Hypothalamus (tissue), 51 donors: ENCODE results near the gene MAP2K1.
A peak's percentile ranks its signal among the peaks of the same experiment; 100 is the strongest.
"Not testable (repeated sequence)": the region's sequence is repeated elsewhere in the genome, so short reads cannot be mapped to it uniquely, and the experiment has no call there.

Experiments
- DNase-seq, 51 donors: peaks; one replicate each; lab custom pipeline; 2025; lab: John Stamatoyannopoulos, UW

Gene MAP2K1

DNA sequence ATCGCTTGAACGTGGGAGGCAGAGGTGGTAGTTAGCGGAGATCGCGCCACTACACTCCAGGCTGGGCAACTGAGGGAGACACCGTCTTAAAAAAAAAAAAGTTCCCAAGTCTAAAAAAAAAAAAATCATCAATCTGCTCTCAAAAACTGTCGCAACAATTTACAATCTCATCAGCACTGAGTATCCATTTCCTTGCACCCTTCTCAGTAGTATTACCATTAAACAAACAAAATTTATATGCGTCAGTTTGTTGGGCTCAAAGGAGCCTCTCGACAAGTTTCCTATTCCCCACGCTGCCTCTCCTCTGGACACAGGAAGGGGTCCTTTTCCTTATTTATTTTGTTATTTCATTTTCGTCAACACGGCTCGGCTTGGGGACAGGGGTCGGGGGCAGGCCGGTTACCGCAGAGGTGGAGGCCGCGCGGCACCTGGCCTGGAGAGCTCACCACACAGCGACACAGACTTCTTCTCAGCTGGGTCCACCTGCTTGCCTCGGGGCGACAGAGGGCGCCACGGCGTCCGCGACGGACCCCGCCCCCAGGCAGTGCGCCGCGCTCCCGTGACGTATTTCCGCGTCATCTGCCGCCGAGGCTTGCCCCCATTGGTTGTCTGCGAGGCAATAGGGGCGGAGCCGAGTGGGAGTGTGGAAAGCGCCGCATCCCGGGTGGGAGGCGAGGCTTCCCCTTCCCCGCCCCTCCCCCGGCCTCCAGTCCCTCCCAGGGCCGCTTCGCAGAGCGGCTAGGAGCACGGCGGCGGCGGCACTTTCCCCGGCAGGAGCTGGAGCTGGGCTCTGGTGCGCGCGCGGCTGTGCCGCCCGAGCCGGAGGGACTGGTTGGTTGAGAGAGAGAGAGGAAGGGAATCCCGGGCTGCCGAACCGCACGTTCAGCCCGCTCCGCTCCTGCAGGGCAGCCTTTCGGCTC lies at the start of gene MAP2K1:
Gene MAP2K1 (plus strand): TSS at position 709 of the 920 bp plus-strand sequence. CDS start 436 bp downstream, outside the sequence.
- peak; percentile 82 to 98 (median 96) for DNase-seq

DNA sequence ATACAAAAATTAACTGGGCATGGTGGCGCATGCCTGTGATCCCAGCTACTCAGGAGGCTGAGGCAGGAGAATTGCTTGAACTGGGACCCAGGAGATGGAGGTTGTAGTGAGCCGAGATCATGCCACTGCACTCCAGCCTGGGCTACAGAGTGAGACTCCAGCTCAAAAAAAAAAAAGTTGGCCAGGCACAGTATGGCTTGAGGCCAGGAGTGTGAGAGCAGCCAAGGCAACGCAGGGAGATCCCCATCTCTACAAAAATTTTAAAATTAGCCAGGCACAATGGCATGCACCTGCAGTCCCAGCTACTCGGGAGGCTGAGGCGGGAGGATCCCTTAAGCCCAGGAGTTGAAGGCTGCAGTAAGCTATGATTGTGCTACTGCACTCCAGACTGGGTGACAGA lies 38.2 kb upstream of the MAP2K1 start:
- not testable (repeated sequence) for DNase-seq

DNA sequence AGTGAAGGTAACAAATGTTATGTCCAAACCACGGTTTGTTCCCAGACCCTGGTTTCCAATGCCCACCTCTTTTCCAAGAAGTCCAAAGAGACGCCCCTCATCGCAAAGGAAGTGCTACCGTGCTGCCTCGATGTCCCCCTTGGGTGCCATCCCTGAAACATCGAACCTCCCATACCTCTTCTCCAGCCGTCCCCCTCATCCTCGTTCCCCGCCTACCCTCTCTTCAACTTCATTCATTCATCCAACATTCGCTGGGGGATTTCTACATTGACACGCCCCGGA lies 30.7 kb upstream of the MAP2K1 start:
- DNase-seq, result no peak

DNA sequence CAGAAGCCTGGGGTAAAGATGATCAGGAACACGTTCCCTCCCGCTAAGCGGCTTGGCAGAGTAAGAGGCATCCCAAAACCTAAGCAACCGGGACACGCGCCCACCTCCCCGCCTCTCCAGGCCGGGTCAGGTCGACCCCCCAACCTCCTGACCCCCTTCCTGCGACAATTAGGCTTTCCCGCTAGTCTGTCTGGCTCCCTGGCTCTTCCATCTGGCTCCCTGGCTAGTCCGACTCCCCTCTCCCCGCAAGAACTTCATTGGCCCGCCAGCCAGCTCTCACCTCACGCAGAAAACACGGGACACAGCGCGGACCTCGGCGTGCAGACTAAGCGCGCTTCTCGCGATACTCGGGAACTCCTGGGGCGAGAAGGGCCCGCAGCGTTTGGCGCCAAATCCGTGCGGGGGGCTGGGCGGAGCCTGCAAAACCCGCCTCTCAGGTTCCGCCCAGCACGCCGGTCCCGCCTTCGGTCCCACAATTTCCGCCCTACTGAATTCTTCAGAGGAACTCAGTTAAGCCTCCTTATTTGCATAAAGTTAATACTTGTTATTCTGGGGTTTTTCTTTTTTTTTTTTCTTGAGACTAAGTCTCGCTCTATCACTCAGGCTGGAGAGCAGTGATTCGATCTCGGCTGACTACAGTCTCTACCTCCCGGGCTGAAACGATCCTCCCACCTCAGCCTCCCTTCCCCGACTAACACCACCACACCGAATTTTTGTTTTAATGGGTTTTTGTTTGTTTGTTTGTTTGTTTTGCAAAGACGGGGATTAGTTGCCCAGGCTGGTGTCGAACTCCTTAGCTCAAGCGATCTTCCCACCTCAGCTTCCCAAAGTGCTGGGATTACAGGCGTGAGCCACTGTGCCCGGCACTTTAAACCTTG lies 30.1 kb upstream of the MAP2K1 start, which contains the start of gene TIPIN:
Gene TIPIN (minus strand): TSS at position 327 of the 878 bp plus-strand sequence. CDS start 3,738 bp downstream, outside the sequence.
- peak; percentile 5 to 90 (median 73) for DNase-seq

DNA sequence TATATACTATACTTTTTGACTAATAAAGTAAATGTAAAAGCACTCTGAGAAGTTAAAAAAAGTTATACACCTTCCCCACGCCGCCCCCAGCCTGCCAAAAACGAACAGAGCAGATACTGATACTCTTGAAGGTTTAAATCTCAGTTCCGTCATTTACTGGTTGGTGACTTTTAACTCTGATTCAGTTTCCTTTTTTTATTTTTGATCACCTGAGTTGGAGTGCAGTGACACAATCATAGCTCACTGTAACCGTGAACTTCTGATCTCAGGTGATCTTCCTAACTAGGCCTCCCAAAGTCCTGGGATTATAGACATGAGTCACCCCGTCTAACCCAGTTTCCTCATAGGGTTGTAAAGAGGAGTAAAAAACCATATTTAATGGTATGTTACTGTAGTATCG lies 27.0 kb upstream of the MAP2K1 start:
- DNase-seq, result no peak

DNA sequence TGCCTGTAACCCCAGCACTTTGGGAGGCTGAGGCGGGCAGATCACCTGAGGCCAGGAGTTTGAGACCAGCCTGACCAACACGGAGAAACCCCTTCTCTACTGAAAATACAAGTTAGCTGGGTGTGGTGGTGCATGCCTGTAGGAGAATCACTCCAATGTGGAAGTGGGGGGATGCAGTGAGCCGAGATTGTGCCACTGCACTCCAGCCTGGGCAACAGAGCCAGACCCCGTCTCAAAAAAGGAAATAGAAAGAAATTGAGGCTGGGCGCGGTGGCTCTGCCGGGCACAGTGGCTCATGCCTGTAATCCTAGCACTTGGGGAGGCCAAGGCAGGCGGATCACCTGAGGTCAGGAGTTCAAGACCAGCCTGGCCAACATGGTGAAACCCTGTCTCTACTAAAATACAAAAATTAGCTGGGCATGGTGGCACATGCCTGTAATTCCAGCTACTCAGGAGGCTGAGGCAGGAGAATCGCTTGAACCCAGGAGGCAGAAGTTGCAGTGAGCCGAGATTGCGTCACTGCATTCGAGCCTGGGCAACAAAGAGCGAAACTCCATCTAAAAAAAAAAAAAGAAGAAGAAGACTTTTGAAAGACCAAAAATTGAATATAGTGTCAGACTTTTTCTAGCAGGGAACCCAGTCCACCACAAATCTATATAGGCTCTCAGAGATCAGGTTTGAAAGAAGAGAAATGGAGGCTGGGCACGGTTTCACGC lies 24.8 kb upstream of the MAP2K1 start:
- not testable (repeated sequence) for DNase-seq

DNA sequence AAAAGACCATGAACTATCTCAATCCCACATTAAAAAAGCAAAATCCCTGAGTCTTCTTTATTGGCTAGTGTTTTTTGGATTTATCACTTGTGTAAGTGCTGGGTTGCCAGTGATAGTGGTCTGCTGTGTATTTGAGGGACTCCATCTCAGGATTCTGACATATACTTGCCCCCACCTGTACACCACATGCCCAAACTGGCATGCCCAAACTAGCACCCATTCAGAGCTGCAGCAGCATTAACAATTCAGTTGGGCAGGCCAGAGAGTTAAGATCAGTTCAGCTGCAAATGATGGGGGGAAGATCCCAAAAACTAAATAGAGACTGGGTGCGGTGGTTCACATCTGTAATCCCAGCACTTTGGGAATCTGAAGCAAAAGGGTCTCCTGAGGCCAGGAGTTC lies 23.9 kb upstream of the MAP2K1 start:
- DNase-seq, result no peak

DNA sequence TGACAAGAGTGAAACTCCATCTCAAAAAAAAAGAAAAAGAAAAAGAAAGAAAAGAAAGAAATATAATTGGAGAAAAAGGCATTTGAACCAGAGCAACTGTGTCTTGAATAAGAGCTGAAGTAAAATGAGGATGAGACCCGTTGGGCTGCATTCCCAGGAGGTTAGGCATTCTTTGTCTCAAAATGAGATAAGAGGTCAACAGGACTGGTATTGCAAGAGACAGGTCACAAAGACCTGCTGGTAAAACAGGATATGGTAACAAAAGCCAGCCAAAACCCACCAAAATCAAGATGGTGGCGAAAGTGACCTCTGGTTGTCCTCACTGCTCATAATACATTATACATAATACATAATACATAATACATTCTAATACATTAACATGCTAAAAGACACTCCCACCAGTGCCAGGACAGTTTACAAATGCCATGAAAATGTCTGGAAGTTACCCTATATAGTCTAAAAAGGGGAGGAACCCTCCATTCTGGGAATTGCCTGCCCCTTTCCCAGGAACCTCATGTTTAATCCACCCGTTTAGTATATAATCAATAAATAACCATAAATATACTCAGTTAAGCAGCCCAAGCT lies 21.7 kb upstream of the MAP2K1 start:
- no peak for DNase-seq

DNA sequence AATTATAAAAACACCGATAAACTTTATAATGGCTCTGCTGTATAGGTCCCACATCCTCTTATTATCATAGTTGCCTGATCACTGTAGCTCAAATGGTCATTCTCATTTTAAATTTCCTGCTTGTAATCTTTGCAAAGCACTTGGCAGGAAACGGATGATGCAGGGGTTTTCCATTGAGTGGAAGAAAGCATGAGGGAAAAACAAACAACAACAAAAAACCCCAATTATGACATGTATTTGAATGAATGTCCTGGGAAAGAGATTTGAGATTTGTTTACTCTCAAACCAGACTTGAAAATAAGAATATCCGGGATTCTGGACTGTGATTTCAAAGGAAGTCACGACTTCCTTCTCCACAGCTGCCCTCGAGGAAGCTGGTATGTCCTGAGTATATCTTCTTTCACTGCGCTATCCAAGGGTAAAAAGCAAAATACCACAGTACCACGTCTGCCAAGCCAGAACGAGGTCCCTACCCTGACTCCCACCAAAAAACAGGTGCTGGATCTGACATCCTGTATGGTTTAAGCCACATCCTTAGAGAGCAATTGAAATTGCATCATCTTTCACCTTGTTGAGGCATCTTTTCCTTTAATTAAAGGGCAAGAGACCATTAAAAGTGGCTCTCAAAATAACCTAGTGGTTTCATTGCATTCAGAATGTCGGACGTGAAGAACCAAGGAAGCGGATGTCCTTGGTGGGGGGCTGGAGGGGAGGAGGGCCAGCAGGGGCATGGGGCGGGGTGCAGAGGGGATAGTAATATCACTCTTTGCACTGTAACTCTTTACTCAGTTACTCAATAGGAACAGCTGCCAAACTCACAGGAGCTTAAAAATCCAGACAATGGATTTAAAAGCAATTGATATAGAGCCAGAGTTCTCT lies 16.7 kb upstream of the MAP2K1 start:
- no peak for DNase-seq

DNA sequence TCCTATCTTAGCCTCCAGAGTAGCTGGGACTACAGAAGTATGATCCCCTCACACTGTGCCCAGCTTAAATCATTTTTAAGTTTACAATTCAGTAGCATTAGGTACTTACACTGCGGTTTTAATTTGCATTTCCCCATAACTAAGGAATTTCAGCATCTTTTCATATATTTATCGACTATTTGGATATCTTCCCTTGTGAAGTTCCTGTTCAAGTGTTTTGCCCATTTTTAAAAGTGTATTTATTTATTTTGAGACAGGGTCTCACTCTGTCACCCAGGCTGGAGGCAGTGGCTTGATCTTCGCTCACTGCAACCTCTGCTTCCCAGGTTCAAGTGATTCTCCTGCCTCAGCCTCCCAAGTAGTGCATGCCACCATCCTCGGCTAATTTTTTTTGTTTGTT lies 12.5 kb upstream of the MAP2K1 start:
- DNase-seq, result no peak

DNA sequence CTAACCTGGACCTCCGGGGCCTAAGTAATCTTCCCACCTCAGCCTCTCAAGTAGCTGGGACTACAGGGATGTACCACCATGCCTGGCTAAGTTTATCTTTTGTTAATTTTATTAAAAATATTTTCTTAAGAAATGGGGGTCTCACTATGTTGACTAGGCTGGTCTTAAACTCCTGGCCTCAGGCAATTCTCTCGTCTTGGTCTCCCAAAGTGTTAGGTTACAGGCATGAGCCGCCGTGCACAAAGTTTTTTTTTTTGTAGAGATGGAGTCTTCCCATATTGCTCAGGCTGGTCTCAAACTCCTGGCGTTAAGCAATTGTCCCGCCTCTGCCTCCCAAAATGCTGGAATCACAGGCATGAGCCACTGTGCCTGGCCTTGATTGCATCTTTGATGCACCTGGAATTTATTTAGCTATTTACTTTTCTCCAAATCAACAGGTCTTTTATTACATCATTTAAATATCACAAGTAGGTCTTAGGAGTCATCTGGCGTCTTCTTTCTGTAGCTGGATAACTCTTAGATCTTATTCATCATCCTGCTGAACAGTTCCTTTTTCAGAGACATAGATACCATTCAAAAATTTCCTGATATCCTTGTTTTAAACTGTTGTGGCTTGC lies 7.8 kb upstream of the MAP2K1 start:
- DNase-seq, result no peak

DNA sequence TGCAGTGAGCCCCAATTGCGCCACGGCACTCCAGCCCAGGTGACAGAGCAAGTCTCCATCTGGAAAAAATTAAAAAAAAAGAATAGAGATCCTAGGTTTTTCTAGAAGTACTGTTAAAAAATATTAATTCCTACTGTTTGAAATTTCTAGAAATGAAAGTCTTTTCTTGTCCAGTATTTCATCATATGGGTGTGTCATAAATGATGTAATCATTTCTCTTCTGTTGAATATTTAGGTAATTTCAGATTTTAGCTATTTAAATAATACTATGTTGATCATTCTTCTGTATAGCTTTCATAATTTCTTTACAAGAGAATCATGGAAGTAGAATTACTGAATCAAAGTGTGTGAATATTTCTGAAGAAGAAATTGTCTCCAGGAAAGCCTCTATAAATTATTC lies 5.3 kb upstream of the MAP2K1 start:
- DNase-seq, result not testable (repeated sequence)

DNA sequence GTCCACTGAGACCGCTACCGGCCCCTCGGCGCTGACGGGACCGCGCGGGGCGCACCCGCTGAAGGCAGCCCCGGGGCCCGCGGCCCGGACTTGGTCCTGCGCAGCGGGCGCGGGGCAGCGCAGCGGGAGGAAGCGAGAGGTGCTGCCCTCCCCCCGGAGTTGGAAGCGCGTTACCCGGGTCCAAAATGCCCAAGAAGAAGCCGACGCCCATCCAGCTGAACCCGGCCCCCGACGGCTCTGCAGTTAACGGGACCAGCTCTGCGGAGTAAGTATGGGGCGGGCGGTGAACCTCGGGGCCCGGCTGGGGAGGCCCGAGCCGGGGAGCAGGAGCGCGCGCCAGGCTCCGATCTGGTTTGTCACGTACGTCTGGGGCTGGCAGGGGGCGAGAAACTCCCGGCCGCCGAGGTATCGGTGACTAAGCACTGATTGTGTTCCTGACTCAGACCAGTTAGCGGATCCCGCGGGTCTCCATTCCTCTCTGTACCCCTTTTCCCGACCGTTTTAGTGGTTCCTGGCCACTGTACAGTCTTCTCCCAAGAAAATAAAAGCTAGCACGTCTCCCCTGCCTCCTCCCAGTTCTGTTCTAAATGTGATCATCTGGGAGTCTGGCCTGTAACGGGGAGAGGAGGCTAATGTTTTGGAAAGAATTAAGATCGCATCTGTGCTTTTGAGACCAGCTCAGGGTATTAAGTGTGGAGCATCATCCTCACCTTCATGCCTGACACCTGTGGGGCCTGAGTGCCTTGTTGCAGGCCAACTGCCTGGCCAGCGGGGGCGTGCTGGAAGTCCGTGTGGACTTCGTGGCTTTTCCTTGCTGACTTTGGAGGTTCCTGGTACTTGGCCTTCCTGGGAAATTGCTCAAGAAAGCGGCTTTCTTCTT lies 691 bp downstream of the MAP2K1 start:
- peak in 38 of 51 donors; percentile 2 to 71 (median 34) for DNase-seq

DNA sequence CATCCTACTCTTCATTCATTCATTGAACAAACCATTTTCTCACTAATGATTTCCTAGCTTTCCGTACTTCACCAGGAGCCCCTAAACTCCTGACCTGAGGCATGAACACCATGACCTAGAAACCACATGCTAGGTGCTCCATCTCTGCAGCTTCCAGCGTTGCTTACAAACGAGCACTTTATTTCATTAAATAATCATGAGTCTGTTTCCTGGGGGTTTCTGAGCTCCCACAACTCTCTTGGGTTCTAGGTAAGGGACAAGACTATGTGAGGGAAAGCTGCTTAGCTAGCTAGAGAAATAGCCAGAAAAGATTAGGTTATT lies 1.3 kb downstream of the MAP2K1 start:
- DNase-seq, result no peak

DNA sequence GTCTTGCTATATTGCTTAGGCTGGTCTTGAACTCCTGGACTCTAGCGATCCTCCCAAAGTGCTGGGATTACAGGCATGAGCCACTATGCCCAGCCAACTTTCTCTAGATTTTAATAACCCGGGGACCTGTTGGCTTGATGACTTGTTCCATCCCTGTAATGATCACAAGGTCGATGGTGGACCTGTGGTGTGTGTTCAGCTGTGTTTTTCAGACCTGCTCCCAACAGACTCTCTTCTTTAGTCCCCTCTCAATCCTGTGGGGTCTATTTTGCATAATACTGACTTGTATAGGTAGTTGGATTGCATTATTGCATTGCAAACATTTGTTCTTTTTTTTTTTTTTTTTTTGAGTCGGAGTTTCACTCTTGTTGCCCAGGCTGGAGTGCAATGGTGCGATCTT lies 1.9 kb downstream of the MAP2K1 start:
- DNase-seq, result no peak

DNA sequence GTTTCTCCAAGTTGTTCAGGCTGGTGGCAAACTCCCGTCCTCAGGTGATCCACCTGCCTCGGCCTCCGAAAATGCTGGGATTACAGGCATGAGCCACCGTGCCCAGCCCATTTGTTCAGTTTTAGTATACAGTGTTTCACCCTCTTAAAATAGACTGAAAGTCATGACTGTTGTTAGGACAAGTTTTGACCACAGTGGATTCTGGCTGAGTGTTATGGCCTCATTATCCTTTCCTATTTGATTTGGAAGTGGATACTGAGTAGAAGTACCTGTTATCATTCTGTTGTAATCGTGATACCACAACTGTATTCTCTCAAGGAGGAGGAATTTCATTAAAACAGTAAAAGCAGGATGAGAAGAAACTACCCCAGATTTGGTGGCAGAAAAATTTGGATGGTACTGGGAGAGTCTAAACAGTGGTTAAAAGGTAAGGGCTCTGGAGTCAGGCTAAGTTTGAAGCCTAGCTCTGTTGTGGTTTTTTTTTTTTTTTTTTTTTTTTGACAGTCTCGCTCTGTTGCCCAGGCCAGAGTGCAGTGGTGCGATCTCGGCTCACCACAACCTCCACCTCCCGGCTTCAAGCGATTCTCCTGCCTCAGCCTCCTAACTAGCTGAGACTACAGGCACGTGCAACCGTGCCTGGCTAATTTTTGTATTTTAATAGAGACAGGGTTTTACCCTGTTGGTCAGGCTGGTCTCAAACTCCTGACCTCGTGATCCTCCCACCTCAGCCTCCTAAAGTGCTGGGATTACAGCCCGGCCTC lies 2.6 kb downstream of the MAP2K1 start:
- DNase-seq, result no peak

DNA sequence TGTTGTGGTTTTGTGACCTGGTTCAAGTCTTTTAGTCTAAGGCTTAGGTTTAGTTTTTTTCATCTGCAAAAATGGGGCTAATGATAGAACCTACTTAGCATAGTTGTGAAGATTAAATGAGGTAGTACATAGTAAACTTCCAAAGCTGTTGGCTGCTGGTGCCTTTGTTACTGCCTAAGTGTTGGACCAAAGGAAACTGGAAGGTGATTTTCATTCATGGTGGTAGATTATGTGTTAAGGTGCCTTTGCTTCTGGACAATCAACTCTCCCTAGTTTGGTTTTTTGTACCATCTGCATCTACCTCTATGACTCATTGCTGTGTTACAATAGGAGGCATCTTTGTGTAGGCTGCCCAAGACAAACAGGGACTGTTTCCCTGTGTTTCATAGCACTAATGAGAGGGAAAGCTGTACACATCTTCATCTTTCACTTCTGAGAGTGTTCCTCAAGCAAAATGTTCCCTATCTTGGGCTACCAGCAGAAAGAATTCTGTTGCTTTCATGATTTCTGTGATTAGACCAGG lies 3.2 kb downstream of the MAP2K1 start:
- DNase-seq, result no peak
